Measurements from ENCODE around the gene IRF8. TPM values are rescaled to one million over a fixed set of nuclear protein-coding genes. Genes with fewer than 3 reads are reported as not detected.
"Not testable (repeated sequence)": the region's sequence is repeated elsewhere in the genome, so short reads cannot be mapped to it uniquely, and the experiment has no call there.

IRF8 gene
- total RNA-seq, 1 donor from 2014 or later, result 1.0 TPM

DNA sequence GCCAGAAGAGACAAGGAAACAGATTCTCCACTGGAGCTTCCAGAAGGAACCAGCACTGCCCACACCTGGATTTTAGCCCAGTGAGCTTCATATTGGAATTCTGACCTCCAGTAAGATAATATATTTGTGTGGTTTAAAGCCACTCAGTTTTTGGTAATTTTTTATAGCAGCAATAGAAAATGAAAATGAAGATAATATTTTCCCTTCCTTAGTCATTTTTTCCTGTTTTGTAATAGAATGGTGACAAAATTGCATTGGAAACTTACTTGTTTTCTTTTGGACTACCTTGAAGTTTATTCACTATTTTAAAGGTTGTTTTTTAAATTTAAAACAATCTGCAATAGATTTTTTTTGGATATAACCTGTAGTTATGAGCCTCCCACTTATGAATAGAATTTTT, 29.8 kb upstream of the IRF8 start:
- DNase-seq, result no peak
- TF ChIP-seq, protein P1, sequence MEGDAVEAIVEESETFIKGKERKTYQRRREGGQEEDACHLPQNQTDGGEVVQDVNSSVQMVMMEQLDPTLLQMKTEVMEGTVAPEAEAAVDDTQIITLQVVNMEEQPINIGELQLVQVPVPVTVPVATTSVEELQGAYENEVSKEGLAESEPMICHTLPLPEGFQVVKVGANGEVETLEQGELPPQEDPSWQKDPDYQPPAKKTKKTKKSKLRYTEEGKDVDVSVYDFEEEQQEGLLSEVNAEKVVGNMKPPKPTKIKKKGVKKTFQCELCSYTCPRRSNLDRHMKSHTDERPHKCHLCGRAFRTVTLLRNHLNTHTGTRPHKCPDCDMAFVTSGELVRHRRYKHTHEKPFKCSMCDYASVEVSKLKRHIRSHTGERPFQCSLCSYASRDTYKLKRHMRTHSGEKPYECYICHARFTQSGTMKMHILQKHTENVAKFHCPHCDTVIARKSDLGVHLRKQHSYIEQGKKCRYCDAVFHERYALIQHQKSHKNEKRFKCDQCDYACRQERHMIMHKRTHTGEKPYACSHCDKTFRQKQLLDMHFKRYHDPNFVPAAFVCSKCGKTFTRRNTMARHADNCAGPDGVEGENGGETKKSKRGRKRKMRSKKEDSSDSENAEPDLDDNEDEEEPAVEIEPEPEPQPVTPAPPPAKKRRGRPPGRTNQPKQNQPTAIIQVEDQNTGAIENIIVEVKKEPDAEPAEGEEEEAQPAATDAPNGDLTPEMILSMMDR (IDR thresholded peaks at IDR 0.05; ENCODE audit: partially characterized antibody, unreplicated experiment), result no peak
- Mint-ChIP-seq H3K9me3 (ENCODE audit: unreplicated experiment) (no peaks in the 10 kb centered on the region), H3K4me3 (ENCODE audit: unreplicated experiment) (no peak overlapping the region), H3K4me1 (ENCODE audit: low read depth, unreplicated experiment) (no peaks in the 10 kb centered on the region), H3K27ac (ENCODE audit: unreplicated experiment) (no peak overlapping the region), H3K36me3 (ENCODE audit: unreplicated experiment) (peaks cover 6% of the 10 kb centered on the region), H3K27me3 (ENCODE audit: unreplicated experiment) (peaks cover 2% of the 10 kb centered on the region)

DNA sequence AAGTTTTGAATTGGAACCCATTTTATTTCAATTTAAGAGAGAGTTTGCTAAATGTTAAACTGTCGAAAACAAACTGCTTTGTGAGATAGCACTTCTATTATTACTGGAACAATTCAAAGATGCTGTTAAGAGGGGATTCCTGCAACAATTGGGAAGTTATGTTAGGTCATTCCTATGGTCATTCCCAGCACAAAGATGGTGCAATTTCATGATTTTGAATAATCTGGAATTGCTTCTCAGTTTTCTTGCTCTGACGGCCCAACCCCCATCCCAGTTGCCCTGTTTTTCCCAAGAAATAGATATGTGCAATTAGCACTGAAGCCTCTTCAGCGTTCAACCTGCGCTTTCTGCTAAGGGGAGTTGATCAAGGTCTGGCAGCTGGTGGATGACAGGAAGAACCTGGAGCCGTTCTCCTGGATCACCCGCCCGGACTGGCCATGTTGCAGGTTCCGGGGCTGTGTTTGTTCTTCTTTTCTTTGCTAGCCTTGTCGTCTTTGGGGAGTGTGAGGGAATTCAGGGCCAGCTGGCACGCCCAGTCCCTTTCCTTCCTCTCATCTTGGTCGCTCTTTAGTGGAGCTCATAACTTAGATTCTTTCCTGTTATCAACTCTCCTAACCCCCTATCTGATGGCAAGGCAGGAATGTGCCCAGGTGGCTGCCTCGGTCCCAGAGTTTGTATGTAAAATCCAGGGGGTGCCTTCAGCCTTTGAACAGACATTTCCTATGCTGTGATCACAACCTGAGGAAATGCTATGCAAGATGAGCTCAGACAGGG, 29.0 kb upstream of the IRF8 start:
- Mint-ChIP-seq H3K27ac (ENCODE audit: unreplicated experiment) (no peak overlapping the region), H3K36me3 (ENCODE audit: unreplicated experiment) (peaks cover 6% of the 10 kb centered on the region), H3K9me3 (ENCODE audit: unreplicated experiment) (no peaks in the 10 kb centered on the region), H3K4me3 (ENCODE audit: unreplicated experiment) (no peak overlapping the region), H3K4me1 (ENCODE audit: low read depth, unreplicated experiment) (no peaks in the 10 kb centered on the region), H3K27me3 (ENCODE audit: unreplicated experiment) (peaks cover 2% of the 10 kb centered on the region)
- TF ChIP-seq, protein P1 (IDR thresholded peaks at IDR 0.05; ENCODE audit: partially characterized antibody, unreplicated experiment), result no peak
- DNase-seq, result no peak

- Mint-ChIP-seq H3K4me3 (ENCODE audit: unreplicated experiment) (no peak overlapping the region), H3K27ac (ENCODE audit: unreplicated experiment) (no peak overlapping the region), H3K4me1 (ENCODE audit: low read depth, unreplicated experiment) (no peaks in the 10 kb centered on the region), H3K9me3 (ENCODE audit: unreplicated experiment) (no peaks in the 10 kb centered on the region), H3K36me3 (ENCODE audit: unreplicated experiment) (peaks cover 9% of the 10 kb centered on the region), H3K27me3 (ENCODE audit: unreplicated experiment) (peaks cover 2% of the 10 kb centered on the region)
- DNase-seq, result no peak
- TF ChIP-seq, protein P1 (IDR thresholded peaks at IDR 0.05; ENCODE audit: partially characterized antibody, unreplicated experiment), result no peak
Measured at GRCh38 chr16:85871756-85872155, 27.2 kb upstream of the IRF8 start.

DNA sequence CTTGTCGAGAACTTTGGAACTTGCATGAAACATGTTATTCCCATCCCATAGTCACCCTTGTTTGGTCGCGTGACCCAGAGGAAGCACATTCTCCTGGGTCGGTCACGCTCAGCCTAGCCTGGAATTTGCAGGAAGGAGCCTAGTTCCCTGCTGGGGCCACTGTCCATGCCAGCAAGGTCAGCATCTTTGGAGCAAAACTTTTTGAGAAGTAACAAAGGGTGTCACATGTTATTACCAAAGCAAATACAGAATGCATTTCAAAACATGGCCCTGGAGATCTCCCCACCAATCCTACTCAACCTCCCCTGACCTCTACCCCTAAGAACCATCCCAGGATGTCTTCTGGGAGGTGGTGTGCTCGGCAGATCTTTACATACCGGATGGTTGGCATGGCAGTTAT, 26.2 kb upstream of the IRF8 start:
- no peak for DNase-seq
- TF ChIP-seq, protein P1 (IDR thresholded peaks at IDR 0.05; ENCODE audit: partially characterized antibody, unreplicated experiment), result no peak
- Mint-ChIP-seq H3K27ac (ENCODE audit: unreplicated experiment) (no peak overlapping the region), H3K27me3 (ENCODE audit: unreplicated experiment) (peaks cover 2% of the 10 kb centered on the region), H3K4me1 (ENCODE audit: low read depth, unreplicated experiment) (no peaks in the 10 kb centered on the region), H3K36me3 (ENCODE audit: unreplicated experiment) (peaks cover 9% of the 10 kb centered on the region), H3K4me3 (ENCODE audit: unreplicated experiment) (no peak overlapping the region), H3K9me3 (ENCODE audit: unreplicated experiment) (no peaks in the 10 kb centered on the region)

GRCh38 chr16:85873153-85873552, 25.8 kb upstream of the IRF8 start:
- no peaks in the 10 kb centered on the region for H3K9me3 Mint-ChIP-seq (ENCODE audit: unreplicated experiment)
- no peaks in the 10 kb centered on the region for H3K4me1 Mint-ChIP-seq (ENCODE audit: low read depth, unreplicated experiment)
- no peak for DNase-seq
- no peak overlapping the region for H3K27ac Mint-ChIP-seq (ENCODE audit: unreplicated experiment)
- H3K27me3 Mint-ChIP-seq (ENCODE audit: unreplicated experiment), result peaks cover 2% of the 10 kb centered on the region
- no peak overlapping the region for H3K4me3 Mint-ChIP-seq (ENCODE audit: unreplicated experiment)
- peaks cover 9% of the 10 kb centered on the region for H3K36me3 Mint-ChIP-seq (ENCODE audit: unreplicated experiment)
- TF ChIP-seq, protein P1 (IDR thresholded peaks at IDR 0.05; ENCODE audit: partially characterized antibody, unreplicated experiment), result no peak

DNA sequence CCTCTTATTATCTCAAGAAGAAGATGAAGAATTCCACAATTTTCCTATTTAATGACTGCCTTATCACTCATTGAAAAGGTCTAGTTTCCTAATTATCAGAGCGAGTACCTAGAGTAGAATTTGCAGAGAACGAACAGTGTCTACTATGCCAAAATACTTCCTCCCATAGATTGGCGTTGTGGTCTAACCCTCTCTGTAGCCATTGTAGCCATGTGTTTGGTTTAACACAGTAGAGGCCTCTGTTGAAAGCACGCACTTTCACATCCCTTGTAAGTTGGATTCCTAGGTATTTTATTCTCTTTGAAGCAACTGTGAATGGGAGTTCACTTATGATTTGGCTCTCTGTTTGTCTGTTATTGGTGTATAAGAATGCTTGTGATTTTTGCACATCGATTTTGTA, 24.9 kb upstream of the IRF8 start:
- DNase-seq; H3K9me3 Mint-ChIP-seq (ENCODE audit: unreplicated experiment): not testable (repeated sequence)

More for the DNA sequence above, 24.9 kb upstream of the IRF8 start:
- H3K36me3 Mint-ChIP-seq (ENCODE audit: unreplicated experiment); H3K4me1 Mint-ChIP-seq (ENCODE audit: low read depth, unreplicated experiment); H3K27ac Mint-ChIP-seq (ENCODE audit: unreplicated experiment); H3K4me3 Mint-ChIP-seq (ENCODE audit: unreplicated experiment); H3K27me3 Mint-ChIP-seq (ENCODE audit: unreplicated experiment): not testable (repeated sequence)
